Measurements from ENCODE around the gene PSD2. TPM values are rescaled to one million over a fixed set of nuclear protein-coding genes. Genes with fewer than 3 reads are reported as not detected.

The PSD2 gene
- total and polyA plus RNA-seq, 2 donors (not counting 1 experiment from before 2014, with no cell fraction given) = 0.10 to 0.17 TPM

- no peak overlapping the region for H3K4me3 ChIP-seq (ENCODE audit: control extremely low read depth in 1 of 5, extremely low read depth in 1 of 5, insufficient read depth in 1 of 5, low read depth in 2 of 5, low read length in 4 of 5)
- no peaks in the 10 kb centered on the region for H3K79me2 ChIP-seq (ENCODE audit: control insufficient read depth, insufficient read depth, low read length)
- no peak overlapping the region for H3K9ac ChIP-seq (ENCODE audit: low read length)
- H4K20me1 ChIP-seq (ENCODE audit: control insufficient read depth, insufficient read depth, low read length, poor library complexity, severe bottlenecking) = no peaks in the 10 kb centered on the region
- ATAC-seq (ENCODE audit: low read depth) (no peak), DNase-seq (no peak)
- H3K4me2 ChIP-seq (replicated peaks; ENCODE audit: low read depth, low read length, poor library complexity, severe bottlenecking) = no peak overlapping the region
- WGBS (ENCODE audit: insufficient coverage) = 86% methylated on average over 3 of the region's 3 CpGs
- H3K4me3 Mint-ChIP-seq = no peak overlapping the region
- peaks cover 32% of the 10 kb centered on the region for H3K27me3 Mint-ChIP-seq
- no peak overlapping the region for H2AFZ ChIP-seq (ENCODE audit: insufficient read depth, low read depth, low read length, poor library complexity, severe bottlenecking)
- ChIA-PET CTCF (no interaction called here), POLR2A (no interaction called here)
- H3K27me3 ChIP-seq (replicated peaks in 1 of 4; ENCODE audit: control extremely low read depth in 1 of 4, control insufficient read depth in 3 of 4, insufficient read depth in 4 of 4, low read length in 3 of 4) = peaks cover 0 to 13% (median 0%) of the 10 kb centered on the region in 4 experiments
- intact Hi-C loops (cut with micrococcal nuclease) = no loop called here
- H3K4me1 Mint-ChIP-seq = peaks cover 6% of the 10 kb centered on the region
- H3K27ac ChIP-seq (ENCODE audit: low read length in 2 of 2) = no peak overlapping the region
- H3K36me3 ChIP-seq (replicated peaks in 1 of 2; ENCODE audit: control extremely low read depth in 1 of 2, control insufficient read depth in 1 of 2, extremely low read depth in 1 of 2, insufficient read depth in 2 of 2, low read length in 1 of 2) = no peaks in the 10 kb centered on the region
- H3K9me3 ChIP-seq (ENCODE audit: control extremely low read depth in 1 of 3, control insufficient read depth in 2 of 3, insufficient read depth in 1 of 3, low read length in 2 of 3) = no peaks in the 10 kb centered on the region
- TF ChIP-seq CTCF (IDR thresholded peaks at IDR 0.05) (no peak), EZH2 (IDR thresholded peaks at IDR 0.05; ENCODE audit: borderline replicate concordance, insufficient read depth, low read depth, low read length, poor library complexity, severe bottlenecking) (no peak)
- H3K9me3 Mint-ChIP-seq (ENCODE audit: insufficient read depth) = no peaks in the 10 kb centered on the region
- H3K27ac Mint-ChIP-seq = no peak overlapping the region
- H3K4me1 ChIP-seq (ENCODE audit: control insufficient read depth in 2 of 2, insufficient read depth in 2 of 2, low read length in 2 of 2) = peaks cover 0 to 4% of the 10 kb centered on the region in 2 donors
Measured at GRCh38 chr5:139884144-139884543, 88.5 kb downstream of the PSD2 start.

DNA sequence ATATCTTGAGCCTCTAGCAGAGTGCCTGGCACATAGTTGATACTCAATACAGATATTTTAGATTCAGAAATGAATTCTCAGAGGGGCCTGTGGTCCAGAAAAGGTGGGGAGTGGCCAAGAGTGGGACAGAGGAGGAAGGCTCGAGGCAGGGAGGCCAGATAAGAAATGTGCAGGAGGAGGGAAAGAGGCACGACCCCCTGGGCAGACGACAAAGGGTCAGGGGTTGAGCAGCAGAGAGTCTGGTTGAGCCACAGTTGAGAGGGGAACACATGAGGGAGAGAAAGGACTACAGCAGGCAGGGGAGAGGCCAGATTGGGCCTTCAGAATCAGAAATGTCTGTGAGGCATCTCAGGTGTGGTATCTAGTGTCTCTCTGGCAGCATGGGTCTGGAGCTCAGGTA, 89.1 kb downstream of the PSD2 start:
- Histone ChIP-seq H3K27ac (ENCODE audit: low read length in 2 of 2) (no peak overlapping the region), H3K79me2 (ENCODE audit: control insufficient read depth, insufficient read depth, low read length) (no peaks in the 10 kb centered on the region), H4K20me1 (ENCODE audit: control insufficient read depth, insufficient read depth, low read length, poor library complexity, severe bottlenecking) (no peaks in the 10 kb centered on the region), H2AFZ (ENCODE audit: insufficient read depth, low read depth, low read length, poor library complexity, severe bottlenecking) (no peak overlapping the region), H3K36me3 (replicated peaks in 1 of 2; ENCODE audit: control extremely low read depth in 1 of 2, control insufficient read depth in 1 of 2, extremely low read depth in 1 of 2, insufficient read depth in 2 of 2, low read length in 1 of 2) (no peaks in the 10 kb centered on the region), H3K4me1 (ENCODE audit: control insufficient read depth in 2 of 2, insufficient read depth in 2 of 2, low read length in 2 of 2) (peaks cover 0 to 4% of the 10 kb centered on the region in 2 donors), H3K9ac (ENCODE audit: low read length) (no peak overlapping the region), H3K9me3 (ENCODE audit: control extremely low read depth in 1 of 3, control insufficient read depth in 2 of 3, insufficient read depth in 1 of 3, low read length in 2 of 3) (no peaks in the 10 kb centered on the region), H3K4me3 (ENCODE audit: control extremely low read depth in 1 of 5, extremely low read depth in 1 of 5, insufficient read depth in 1 of 5, low read depth in 2 of 5, low read length in 4 of 5) (no peak overlapping the region), H3K27me3 (replicated peaks in 1 of 4; ENCODE audit: control extremely low read depth in 1 of 4, control insufficient read depth in 3 of 4, insufficient read depth in 4 of 4, low read length in 3 of 4) (peaks cover 0 to 12% (median 0%) of the 10 kb centered on the region in 4 experiments), H3K4me2 (replicated peaks; ENCODE audit: low read depth, low read length, poor library complexity, severe bottlenecking) (no peak overlapping the region)
- intact Hi-C loops (cut with micrococcal nuclease) = no loop called here
- WGBS (ENCODE audit: insufficient coverage) = 63% methylated on average over 3 of the region's 3 CpGs
- POLR2A ChIA-PET = no interaction called here
- TF ChIP-seq CTCF (IDR thresholded peaks at IDR 0.05) (no peak), EZH2 (IDR thresholded peaks at IDR 0.05; ENCODE audit: borderline replicate concordance, insufficient read depth, low read depth, low read length, poor library complexity, severe bottlenecking) (no peak)
- H3K9me3 Mint-ChIP-seq (ENCODE audit: insufficient read depth) = no peaks in the 10 kb centered on the region
- peaks cover 6% of the 10 kb centered on the region for H3K4me1 Mint-ChIP-seq
- no peak overlapping the region for H3K4me3 Mint-ChIP-seq
- no peak for ATAC-seq (ENCODE audit: low read depth)
- H3K27ac Mint-ChIP-seq = no peak overlapping the region
- CTCF ChIA-PET = no interaction called here
- no peak for DNase-seq
- peaks cover 30% of the 10 kb centered on the region for H3K27me3 Mint-ChIP-seq
